ENCODE measurements around the gene RANBP9.

RANBP9 gene

GRCh38 chr6:13653296-13653695, 58.3 kb downstream of the RANBP9 start:
- DNase-seq (ENCODE audit: low spot score), result no peak

GRCh38 chr6:13649393-13649792, 62.2 kb downstream of the RANBP9 start:
- DNase-seq (ENCODE audit: low spot score), result no peak

GRCh38 chr6:13648850-13649249, 62.8 kb downstream of the RANBP9 start:
- DNase-seq (ENCODE audit: low spot score), result no peak

- no peak for DNase-seq (ENCODE audit: low spot score)
These were observed 68.5 kb downstream of the RANBP9 start for GRCh38 chr6:13643125-13643524.

GRCh38 chr6:13641315-13641714, 70.3 kb downstream of the RANBP9 start:
- no peak for DNase-seq (ENCODE audit: low spot score)

GRCh38 chr6:13638626-13639025, 73.0 kb downstream of the RANBP9 start:
- no peak for DNase-seq (ENCODE audit: low spot score)

GRCh38 chr6:13638014-13638413, 73.6 kb downstream of the RANBP9 start:
- DNase-seq (ENCODE audit: low spot score), result no peak

GRCh38 chr6:13635948-13636658, 75.5 kb downstream of the RANBP9 start:
- no peak for DNase-seq (ENCODE audit: low spot score)

GRCh38 chr6:13633343-13633742, 78.3 kb downstream of the RANBP9 start:
- no peak for DNase-seq (ENCODE audit: low spot score)

- DNase-seq (ENCODE audit: low spot score), result no peak
These were observed 81.1 kb downstream of the RANBP9 start for GRCh38 chr6:13630499-13630898.

GRCh38 chr6:13629459-13630116, 82.0 kb downstream of the RANBP9 start:
- no peak for DNase-seq (ENCODE audit: low spot score)

- peak; percentile 72 for DNase-seq (ENCODE audit: low spot score)
These were observed 86.8 kb downstream of the RANBP9 start for GRCh38 chr6:13624871-13625288.

- no peak for DNase-seq (ENCODE audit: low spot score)
These were observed 94.6 kb downstream of the RANBP9 start for GRCh38 chr6:13617066-13617465.

- peak; percentile 67 for DNase-seq (ENCODE audit: low spot score)
These were observed 95.9 kb downstream of the RANBP9 start for GRCh38 chr6:13615792-13616120.

GRCh38 chr6:13614926-13615791, 96.5 kb downstream of the RANBP9 start, which contains the start of gene NOL7:
Gene NOL7, plus strand, starts transcription at chr6:13615335. Its CDS starts 24 bp downstream, at chr6:13615359.
- DNase-seq (ENCODE audit: low spot score), result peak; percentile 99

- DNase-seq (ENCODE audit: low spot score), result no peak
These were observed 97.3 kb downstream of the RANBP9 start for GRCh38 chr6:13614126-13614925.

GRCh38 chr6:13613029-13613594, 98.5 kb downstream of the RANBP9 start:
- no peak for DNase-seq (ENCODE audit: low spot score)

- no peak for DNase-seq (ENCODE audit: low spot score)
These were observed 99.9 kb downstream of the RANBP9 start for GRCh38 chr6:13611715-13612114.

GRCh38 chr6:13605634-13606033, 106.0 kb downstream of the RANBP9 start:
- DNase-seq (ENCODE audit: low spot score), result no peak

- DNase-seq (ENCODE audit: low spot score), result no peak
These were observed 106.9 kb downstream of the RANBP9 start for GRCh38 chr6:13604546-13605416.

GRCh38 chr6:13604135-13604534, 107.5 kb downstream of the RANBP9 start:
- DNase-seq (ENCODE audit: low spot score), result no peak
